ENCODE data around the gene SGCD. TPM values are rescaled to one million over a fixed set of nuclear protein-coding genes. Genes with fewer than 3 reads are reported as not detected.

SGCD gene
- total and polyA plus RNA-seq, 9 of the 15 experiments (the other 6 are each of a cell fraction or from before 2014, with no cell fraction given) = not detected

- H2AFZ ChIP-seq (ENCODE audit: low read depth, low read length) = no peak overlapping the region
- DNase-seq (ENCODE audit: extremely low read depth in 1 of 4, low spot score in 3 of 4) = no peak
- ChIA-PET POLR2A (no interaction called here), CTCF (ENCODE audit: low intra/inter-chr PET ratio) (no interaction called here)
- no TSS peak for BruUV-seq (replicated peaks)
- no peak for ATAC-seq
- no peaks in the 10 kb centered on the region for H3K27me3 ChIP-seq (ENCODE audit: control insufficient read depth in 2 of 2, insufficient read depth in 2 of 2, low read length in 2 of 2)
- no peaks in the 10 kb centered on the region for H3K9me1 ChIP-seq (ENCODE audit: control insufficient read depth, insufficient read depth, low read length)
- no peaks in the 10 kb centered on the region for H4K20me1 ChIP-seq (replicated peaks; ENCODE audit: control insufficient read depth, insufficient read depth, low read length)
- 0% methylated on average over 3 of the region's 3 CpGs for WGBS (ENCODE audit: insufficient coverage, low coverage, missing lambda C conversion rate)
- H3K36me3 ChIP-seq (ENCODE audit: control insufficient read depth, insufficient read depth, low read length) = no peaks in the 10 kb centered on the region
- intact Hi-C loops (cut with micrococcal nuclease) = no loop called here
- no peak overlapping the region for H3K9ac ChIP-seq (ENCODE audit: insufficient read depth in 1 of 2, low read depth in 2 of 2, low read length in 2 of 2)
- TF ChIP-seq ZNF165 (CRISPR knock-in tag; IDR thresholded peaks at IDR 0.05; ENCODE audit: borderline replicate concordance) (no peak), HDAC3 (IDR thresholded peaks at IDR 0.05; ENCODE audit: borderline replicate concordance, partially characterized antibody) (no peak), IRF2 (CRISPR knock-in tag; IDR thresholded peaks at IDR 0.05) (no peak), ZNF133 (CRISPR knock-in tag; IDR thresholded peaks at IDR 0.05) (no peak), ZNF561 (CRISPR knock-in tag; conservative IDR thresholded peaks at IDR 0.05) (no peak), DNMT1 (IDR thresholded peaks at IDR 0.05) (no peak), SP2 (IDR thresholded peaks at IDR 0.05; ENCODE audit: extremely low read depth, low read depth, low read length, poor library complexity, severe bottlenecking) (no peak), ZNF318 (IDR thresholded peaks at IDR 0.05; ENCODE audit: borderline replicate concordance in 1 of 2, low read depth in 1 of 2) (no peak), CREB1 (IDR thresholded peaks at IDR 0.05) (no peak), CREB1 (CRISPR knock-in tag; IDR thresholded peaks at IDR 0.05) (no peak), CREBBP (IDR thresholded peaks at IDR 0.05; ENCODE audit: low read depth, low read length) (no peak), ERF (CRISPR knock-in tag; IDR thresholded peaks at IDR 0.05) (no peak), PHF21A (IDR thresholded peaks at IDR 0.05; ENCODE audit: borderline replicate concordance, low read depth) (no peak)
- no peak for FAIRE-seq
- H3K4me1 ChIP-seq (replicated peaks in 1 of 2; ENCODE audit: control insufficient read depth in 2 of 2, insufficient read depth in 2 of 2, low read length in 2 of 2) = no peaks in the 10 kb centered on the region
- in situ Hi-C loops (cut with MboI) = no loop called here
- H3K9me3 ChIP-seq (replicated peaks; ENCODE audit: control insufficient read depth, insufficient read depth, low read depth, low read length) = no peaks in the 10 kb centered on the region
- no peaks in the 10 kb centered on the region for H3K79me2 ChIP-seq (ENCODE audit: control insufficient read depth, insufficient read depth, low read length)
- H3K4me2 ChIP-seq (ENCODE audit: insufficient read depth, low read length) = no peak overlapping the region
- H3K27ac ChIP-seq (ENCODE audit: extremely low read depth, low read depth, low read length) = no peak overlapping the region
- no peak overlapping the region for H3K4me3 ChIP-seq
Observed at GRCh38 chr5:156597276-156597675, 270.3 kb downstream of the SGCD start.
